ENCODE results near the gene ADAM19.

The ADAM19 gene

DNA sequence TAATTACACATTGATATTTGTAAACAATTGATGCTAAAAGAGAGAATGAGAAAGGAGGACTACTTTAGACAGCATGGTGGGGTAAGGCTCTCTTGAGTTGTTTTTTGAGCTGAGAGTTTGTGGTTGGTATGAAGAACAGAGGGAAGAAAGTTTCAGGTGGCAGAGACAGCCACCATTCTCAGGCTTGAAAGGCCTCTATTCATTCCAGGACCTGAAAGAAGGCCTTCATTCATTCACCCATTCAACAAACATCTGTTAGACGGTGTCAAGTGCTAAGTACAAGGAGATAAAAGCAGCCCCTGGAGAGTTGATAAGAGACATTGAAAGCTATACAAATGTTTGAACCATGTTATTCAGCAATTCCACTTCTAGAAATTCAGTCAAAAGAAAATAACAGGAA lies 21.7 kb upstream of the ADAM19 start:
- FAIRE-seq (no peak), DNase-seq (ENCODE audit: low spot score) (no peak)

DNA sequence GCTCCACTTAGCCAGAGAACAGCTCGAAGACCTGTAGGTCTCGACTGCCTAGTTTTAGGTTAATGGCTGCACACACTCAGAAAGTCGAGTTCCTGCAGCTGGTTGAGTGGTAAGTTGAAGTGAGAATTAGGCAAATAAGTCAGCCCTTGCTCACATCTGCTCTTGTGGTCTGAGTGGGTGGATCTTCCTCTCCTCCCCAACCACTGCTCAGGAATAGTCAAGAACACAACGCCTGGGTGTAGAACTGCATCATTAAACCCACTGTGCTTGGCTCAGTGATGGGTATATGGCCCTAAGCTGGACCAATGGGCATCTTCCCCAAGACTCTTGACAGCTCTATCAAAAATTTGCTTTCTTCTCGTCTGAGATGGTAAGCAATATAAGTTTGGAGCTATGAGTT lies 20.9 kb upstream of the ADAM19 start:
- FAIRE-seq, result no peak

DNA sequence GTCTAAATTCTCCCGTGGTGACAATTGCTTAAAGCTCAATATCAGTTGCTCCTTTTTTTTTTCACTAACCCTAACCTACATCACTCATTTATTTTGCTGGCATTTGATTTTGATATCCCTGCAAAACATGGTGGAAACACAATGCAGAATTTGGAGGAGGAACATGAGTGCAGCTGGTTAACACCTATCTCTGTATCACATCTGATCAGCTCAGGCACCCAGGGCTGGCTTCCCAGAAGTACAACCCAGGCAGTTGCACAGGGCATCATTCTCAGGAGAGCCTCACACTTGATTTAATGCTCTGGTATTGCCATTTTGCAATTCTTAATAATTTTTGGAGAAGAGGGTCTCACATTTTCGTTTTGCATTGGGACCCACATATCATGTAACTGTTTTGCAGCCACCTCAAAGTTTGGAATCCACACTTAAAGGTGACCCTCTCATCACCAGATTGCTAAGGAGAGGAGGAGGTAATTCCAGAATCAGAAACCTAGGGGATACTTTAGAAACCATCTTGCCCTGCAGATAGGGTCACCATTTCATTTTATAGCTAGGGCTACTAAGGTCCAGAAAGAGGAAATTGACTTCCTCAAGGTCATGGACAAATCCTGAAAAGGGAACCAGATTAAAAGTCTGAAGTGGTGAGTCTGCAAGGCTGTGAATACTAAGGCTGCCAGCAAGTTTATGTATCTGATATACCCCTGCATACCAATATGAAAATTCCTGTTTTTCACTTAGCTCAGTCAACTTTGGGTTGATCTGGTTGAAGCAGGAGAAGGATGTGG lies 19.3 kb upstream of the ADAM19 start:
- no peak for FAIRE-seq
- no peak for DNase-seq (ENCODE audit: low spot score)

More for the DNA sequence above, 20.9 kb upstream of the ADAM19 start:
- no peak for DNase-seq (ENCODE audit: low spot score)

DNA sequence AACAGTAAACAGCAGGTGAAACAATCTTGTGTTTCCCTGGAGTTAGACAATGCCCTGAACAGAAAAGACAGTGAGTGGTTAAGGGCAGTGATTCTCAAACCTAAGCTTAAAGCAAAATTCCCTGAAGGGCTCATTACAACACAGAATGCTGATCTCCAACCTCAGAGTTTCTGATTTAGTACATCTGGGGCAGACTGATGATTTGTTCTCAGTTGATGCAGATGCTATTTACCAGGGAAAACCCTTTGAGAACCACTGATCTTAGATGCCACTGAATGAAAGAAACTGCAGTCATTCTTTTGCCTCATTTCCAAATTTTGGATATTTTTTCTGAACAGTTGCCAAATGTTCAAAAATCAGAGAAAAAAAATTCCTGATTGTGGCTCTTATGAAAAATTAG lies 18.7 kb upstream of the ADAM19 start:
- FAIRE-seq (no peak), DNase-seq (ENCODE audit: low spot score) (no peak)

DNA sequence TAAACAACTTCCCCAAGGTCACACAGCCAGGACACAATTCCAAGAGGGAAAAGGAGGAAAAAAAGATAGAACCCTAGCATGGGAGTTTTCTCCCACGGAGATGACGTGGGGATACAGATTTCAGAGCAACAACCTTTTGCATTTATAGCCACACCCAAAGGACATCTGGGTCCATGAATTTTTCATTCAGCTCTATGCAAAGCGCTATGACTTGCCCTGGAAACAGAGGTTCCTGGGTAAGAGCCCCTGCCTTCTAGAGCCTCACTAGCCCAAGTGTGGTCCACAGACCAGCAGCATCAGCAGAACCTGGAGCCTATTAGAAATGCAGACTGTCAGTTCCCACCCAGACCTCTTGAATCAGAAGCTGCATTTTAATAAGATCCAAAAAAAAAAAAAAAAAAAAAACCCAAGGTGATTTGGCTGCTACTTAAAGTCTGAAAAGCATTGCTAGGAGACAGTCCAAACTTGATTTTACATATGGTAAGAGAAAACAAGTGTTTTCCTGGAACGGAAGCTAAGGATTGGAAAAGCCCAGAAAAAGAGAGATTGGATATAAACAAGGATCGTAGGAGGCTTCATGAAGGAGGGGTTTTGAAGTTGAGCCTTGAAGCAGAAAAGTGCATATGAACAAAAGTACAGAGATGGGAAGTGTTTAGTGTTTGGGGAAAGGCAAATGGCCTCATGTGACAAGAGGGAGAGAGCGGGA lies 17.6 kb upstream of the ADAM19 start:
- FAIRE-seq (no peak), DNase-seq (ENCODE audit: low spot score) (no peak)

DNA sequence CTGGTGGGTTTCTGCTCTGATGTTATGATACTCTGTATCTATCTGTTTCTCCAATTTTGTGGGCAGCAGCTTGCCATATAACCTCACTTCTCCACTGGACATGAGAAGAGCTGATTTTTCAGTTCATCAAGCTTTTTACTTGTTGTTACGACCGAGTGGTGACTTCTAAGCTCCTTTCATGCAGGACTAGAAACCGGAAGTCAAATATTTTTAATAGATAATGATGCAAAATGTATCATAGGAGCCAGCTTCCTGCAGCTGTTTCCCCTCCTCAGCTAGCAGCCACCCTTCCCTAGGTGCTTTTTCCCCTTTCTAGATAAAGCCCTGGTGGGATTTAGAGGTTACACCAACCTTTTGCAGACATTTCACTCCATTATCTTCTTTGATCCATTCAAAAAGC lies 17.0 kb upstream of the ADAM19 start:
- FAIRE-seq (no peak), DNase-seq (ENCODE audit: low spot score) (no peak)

DNA sequence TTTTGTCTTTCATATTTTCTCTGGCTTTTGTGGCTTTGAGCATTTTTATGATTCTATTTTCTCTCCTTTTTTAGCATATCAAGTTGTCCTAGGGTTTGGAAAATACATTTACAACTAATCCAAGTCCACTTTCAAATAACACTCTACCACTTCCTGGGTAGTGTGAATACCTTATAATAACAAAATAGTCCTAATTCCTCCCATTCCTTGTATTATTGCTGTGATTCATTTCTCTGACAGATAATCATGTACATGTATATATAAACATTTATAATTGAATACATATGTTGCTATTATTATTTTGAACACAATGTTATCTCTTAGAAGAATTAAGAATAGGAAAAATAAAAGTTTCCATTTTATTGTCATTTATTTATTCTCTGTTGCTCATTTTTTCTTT lies 14.9 kb upstream of the ADAM19 start:
- FAIRE-seq, result no peak
- no peak for DNase-seq (ENCODE audit: low spot score)

DNA sequence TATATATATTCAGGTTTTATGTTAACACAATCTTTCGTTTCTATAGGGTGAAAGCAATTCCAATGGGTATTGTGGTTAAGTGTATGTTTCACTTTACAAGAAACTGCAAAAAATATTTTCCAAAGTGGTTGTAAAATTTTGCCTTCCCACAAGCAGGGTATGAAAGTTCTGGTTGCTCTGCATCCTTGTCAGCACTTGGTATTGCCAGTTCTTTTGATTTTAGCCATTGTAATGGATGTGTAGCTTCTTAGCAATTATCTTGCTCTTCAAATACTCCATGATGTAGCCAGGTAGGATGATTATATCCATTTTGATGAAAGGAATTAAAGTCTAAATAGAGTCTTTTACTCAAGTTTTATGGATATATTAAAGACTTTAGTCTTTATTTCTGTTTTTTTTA lies 9.1 kb upstream of the ADAM19 start:
- FAIRE-seq, result no peak
- DNase-seq (ENCODE audit: low spot score), result no peak

DNA sequence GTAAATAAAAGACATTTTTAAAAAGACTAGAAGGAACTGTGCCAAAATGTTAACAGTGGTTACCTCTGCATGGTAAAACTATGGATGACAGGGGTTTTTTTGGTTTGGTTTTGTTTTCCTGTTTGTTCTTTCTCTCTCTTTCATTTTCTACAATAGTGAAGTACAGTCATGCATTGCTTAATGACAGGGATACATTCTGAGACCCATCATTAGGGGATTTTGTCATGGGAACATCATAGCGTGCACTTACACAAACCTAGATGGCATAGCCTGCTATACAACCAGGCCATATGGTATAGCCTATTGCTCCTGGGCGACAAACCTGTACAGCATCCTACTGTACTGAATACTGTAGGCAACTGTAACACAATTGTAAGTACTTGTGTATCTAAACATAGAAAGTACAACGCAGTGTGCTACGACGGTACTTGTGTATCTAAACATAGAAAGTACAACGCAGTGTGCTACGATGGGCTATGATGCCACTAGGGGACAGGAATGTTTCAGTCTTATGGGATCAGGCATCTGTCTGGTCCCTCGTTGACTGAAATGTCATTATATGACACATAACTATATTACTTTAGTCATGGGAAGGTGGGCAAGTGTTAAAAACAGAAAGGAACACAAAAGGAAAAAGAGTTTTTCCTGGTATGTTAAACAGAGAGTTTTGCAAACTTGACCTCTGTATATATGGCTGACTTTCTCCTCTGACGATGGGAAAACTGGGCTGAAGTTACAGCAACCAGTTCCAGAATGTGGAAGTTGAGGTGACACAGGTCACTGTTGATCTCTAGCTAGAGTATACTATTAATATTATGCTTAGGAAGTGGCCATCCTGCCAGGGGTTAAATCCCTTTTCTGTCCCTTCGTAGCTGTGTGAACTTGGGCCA lies 7.4 kb upstream of the ADAM19 start:
- DNase-seq (ENCODE audit: low spot score) (no peak), FAIRE-seq (no peak)

DNA sequence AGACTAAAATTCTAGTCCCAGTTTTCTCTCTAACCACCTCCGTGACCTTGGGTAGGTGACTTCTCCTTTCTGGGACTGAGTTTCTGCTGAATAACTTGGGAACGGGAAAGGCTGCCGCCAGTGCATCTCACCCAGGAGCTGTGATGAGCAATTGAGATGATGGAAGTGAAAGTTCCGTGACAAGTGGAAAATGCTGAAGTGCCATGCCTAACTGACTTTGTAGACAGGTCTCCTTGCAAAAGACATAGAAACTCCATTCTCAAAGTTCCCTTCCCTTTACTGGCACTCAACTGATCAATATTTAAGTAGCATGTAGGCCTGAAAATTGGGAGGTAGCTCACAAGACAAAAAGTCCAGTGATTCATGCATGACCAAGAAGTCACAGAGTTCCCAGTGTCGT lies 6.3 kb upstream of the ADAM19 start:
- DNase-seq (ENCODE audit: low spot score) (no peak), FAIRE-seq (no peak)

DNA sequence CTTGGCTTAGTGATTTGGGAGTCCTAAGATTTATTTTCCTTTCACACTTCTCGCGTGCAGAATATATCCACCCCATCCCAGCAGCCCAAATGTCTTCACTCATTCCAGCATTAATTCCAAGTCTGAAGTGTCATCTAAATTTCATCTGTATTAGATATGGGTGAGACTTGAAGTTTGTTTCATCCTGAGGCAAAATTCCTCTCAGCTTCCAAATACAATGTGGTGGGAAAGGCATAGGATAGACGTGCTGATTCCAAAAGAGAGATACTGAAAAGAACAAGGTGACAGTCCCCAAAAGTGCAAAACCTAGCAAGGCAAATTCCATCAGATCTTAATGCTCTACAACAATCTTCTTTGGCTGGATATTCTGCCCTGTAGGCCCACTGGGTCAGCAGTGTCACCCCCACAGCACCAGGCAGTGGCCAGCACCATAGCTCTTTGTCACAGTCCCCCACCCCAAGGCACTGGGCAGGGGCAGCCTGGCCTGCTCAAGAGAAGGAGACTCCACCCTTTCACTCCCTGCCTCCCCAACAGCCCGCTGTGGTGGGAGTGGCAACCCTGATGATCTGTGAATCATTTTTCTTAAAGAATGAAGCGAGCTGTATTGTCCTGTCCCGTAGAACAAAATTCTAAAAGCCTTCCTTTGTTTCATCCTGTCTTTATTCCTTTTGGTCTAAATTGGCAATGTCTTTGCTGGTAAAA lies 2.7 kb upstream of the ADAM19 start:
- DNase-seq (ENCODE audit: low spot score) (no peak), FAIRE-seq (no peak)

DNA sequence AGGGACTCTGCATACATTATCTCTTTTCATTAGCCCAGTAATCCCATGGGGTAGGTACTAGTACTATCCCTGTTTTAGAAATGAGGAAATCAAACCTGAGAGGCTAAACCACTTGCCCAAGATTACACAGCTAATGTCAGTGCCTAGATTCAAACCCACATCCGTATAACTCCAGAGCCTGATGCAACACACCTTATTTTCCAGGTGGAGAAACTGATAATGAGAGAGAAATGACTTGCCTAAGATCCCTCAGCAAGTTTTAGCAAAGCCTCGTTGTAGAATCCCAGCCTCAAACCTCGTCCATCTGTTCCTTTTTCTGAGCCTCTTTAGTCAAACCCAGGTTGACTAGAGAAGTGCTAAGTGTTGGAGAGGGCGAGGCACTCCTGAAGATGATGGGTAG lies 1.1 kb upstream of the ADAM19 start:
- DNase-seq (ENCODE audit: low spot score) (no peak), FAIRE-seq (no peak)

DNA sequence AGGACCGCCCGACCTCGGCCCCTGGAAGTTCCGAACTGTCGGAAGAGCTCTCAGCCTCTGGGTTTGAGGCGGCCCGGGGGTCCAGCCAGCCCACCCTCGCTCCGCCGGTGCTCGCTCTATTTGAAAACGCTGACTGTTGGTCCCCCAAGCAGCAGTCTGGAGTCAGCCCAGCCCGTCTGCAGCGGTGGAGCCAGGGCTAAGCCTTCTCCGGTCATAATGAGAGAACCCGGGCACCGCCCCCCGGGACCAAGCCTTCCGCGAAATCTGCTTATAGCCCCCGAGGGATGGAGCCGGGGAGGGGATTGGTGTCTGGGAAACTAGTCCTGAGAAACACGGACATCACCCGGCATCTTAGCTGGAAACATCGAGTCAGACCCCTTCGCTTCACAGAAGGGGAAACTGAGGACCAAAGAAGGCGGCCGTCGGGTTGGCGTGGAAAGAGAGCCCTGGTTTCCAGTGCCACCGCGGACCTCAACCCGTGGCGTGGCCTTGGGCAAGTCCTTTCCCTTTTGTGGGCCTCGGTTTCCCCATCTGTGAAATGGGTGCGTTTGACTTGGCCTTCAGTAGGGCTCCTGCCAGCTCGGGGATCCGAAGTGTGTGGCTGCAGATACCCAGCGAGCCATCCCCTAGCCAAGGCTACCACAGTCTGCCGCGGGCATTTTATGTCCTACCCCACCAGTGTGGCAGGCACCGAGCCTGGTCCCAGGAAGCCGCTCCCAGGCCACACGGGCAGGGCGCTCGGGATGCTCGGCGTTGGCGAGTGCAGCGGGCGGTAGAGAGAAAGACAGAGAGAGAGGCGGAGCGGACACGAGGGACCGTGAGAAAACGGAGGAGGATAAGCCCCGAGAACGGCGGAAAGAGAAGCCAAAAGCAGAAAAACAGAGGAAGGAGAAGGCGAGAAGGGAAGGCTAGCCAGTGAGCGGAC lies 857 bp downstream of the ADAM19 start:
- no peak for FAIRE-seq

DNA sequence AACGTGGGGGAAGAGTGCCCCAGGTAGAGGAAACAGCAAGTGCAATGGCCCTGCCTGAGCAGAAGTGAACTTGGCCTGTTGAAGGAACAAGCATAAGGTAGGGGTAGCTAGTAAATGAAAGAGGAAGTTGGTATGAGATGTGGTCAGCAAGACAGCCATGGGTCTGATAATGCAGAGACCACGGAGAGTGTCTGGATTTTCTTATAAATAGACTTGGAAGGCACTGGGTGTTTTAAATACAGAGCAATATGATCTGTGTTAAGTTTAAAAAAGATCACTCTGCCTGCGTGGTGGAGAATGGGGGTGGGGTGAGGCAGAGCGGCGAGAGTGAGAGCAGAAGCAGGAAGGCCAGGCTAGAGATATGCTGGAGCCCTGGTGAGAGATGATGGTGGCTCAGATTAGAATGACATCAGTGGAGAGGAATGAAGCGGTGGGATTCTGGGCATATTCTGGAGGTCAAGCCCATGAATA lies 4.2 kb downstream of the ADAM19 start:
- FAIRE-seq (no peak), DNase-seq (ENCODE audit: low spot score) (peak; percentile 65)

More for the DNA sequence above, 857 bp downstream of the ADAM19 start:
- peak; percentile 46 for DNase-seq (ENCODE audit: low spot score)

DNA sequence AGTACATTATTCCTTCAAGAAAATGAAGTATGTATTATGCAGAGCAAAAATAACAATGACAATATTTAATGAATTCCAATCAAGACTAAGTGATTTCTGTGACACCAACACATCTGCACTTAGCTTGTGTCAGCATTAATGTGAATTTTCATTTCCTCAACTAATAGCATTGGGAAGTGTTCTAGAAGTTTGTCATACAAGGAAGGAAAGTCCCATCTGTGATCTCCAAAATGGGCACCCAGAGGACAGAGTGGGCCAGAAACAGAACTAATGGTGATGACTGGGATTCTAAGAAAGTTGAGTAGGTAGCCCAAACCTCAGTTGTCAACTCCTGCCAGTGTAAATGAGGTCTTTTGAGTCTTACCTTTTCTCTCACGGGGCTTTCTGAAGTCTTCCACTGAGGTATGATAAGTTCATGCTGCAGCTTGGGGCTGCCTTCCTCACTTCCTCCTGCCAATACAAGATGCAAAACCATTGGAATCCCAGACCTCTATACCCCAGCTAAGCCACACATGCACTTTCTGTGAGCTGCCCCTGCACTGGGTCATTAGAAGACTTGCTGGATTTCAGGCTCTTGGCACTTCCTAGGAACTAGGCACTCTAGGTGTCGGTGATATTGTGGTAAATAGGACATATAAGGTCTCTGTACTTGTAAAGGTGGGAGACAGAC lies 4.9 kb downstream of the ADAM19 start:
- FAIRE-seq, result no peak

DNA sequence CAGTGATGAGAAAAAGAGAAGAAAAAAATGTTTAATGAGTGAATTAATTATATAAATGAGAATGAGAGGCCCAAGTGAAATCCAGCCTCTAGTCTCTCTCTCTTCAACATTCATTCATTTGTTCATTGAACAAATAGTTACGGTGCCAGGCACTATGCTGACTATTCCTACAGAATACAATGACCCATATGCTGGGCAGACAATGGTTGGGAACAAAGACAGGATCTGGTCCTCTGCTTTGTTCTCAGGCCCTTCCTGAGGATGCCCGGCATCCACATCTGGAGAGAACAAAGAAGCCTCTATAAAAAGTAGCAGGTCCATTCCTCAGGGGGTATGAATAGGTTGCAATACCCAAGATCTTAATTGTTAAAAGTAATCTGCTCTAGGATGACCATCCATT lies 6.9 kb downstream of the ADAM19 start:
- FAIRE-seq (no peak), DNase-seq (ENCODE audit: low spot score) (no peak)

More for the DNA sequence above, 4.9 kb downstream of the ADAM19 start:
- DNase-seq (ENCODE audit: low spot score), result no peak

DNA sequence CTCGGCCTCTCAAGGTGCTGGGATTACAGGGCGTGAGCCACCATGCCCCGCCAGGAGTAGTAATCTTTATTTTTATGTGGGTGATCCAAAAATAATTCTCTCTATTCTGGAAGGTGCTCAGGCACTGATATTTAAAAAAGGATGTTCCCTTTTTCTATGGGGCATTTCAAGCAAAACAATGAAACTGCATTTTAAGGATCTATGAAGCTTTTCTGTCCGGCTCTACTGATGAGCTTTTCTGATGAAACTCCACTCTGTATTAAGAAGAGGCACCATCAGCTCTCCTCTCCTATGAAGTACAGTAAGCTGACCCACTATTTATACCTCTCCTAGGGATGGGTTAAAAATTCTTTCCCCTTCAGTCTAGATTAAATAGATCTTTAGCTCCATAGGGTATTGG lies 7.4 kb downstream of the ADAM19 start:
- no peak for FAIRE-seq
- DNase-seq (ENCODE audit: low spot score), result no peak

DNA sequence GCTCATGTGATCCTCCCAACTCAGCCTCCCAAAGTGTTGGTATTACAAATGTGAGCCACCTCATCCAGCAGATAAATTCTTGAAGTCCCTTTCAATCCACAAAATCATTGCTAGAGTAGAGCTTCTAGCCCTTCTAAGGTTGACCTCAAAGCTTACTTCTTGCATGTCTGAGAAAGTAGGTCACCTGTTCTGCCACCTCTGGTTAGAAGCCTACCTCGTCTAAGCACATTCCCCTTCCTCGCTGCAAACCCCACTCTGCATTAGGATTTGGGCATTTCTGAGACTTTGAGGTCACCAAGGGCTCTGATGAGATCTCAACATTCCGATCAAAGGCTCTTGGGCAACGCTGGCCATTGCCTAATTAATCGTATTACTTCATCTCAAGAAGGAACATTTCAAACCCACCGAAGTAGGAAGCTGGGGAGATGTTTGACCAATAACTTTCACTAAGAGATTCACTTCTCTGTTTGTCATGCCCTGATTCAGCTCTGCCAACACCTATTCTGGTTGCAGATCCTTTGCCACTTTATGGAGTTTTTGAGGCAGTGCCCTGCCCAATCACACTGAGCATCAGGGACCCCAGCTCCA lies 8.6 kb downstream of the ADAM19 start:
- FAIRE-seq (no peak), DNase-seq (ENCODE audit: low spot score) (no peak)

Data from urothelium cell line (cell line).